Measurements from ENCODE around the gene BET1L. TPM values are rescaled to one million over a fixed set of nuclear protein-coding genes. Genes with fewer than 3 reads are reported as not detected.

BET1L gene
- total RNA-seq, 1 donor from 2014 or later, result 44.3 TPM

DNA sequence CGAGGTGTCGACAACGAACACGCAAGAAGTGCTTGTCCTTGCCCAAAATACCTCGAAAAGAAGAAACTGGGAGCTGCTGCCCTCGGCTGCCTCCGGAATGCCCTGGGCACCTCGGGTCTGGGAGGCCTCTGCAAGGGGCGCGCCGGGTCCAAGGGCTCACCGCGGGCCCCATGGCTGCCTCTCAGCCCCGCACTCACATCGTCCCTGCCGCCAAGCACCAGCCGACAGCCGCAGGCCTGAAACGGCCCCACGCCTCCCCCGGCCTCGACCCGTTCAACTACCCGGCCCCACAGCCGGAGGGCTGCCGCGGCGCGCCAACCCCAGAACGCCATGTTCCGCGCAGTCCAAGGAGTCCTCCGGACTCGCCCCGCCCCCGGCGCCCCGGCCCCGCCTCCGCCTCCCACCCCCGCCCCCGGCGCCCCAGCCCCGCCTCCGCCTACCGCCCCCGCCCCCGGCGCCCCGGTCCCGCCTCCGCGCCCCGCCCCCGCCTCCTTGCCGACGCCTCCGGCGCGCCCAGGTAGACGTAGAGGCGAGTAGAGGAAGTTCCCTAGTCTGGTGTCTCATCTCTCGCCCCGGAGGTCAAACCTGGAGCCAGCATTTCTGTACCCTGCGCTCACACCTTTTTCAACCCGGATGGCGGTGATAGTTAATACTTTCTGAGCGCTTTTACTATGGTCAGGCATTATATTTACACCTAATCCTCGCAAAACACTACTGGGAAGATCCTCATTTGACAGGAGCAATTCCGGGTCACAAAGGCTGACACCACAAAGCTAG lies 29.0 kb upstream of the BET1L start, which contains the start of gene SIRT3:
Gene SIRT3 (minus strand): TSS at position 346 of the 777 bp plus-strand sequence. CDS start 14 bp downstream, at position 332.
- H3K9me3 Mint-ChIP-seq, result no peaks in the 10 kb centered on the region
- H3K27ac Mint-ChIP-seq (ENCODE audit: unreplicated experiment), result peak within 1 kb of the TSS; percentile 99
- H3K36me3 Mint-ChIP-seq (ENCODE audit: low read depth), result no peaks in the 10 kb centered on the region
- peak; percentile 64 for DNase-seq (ENCODE audit: low read depth, low spot score)
- H3K27me3 Mint-ChIP-seq (ENCODE audit: low read depth), result no peaks in the 10 kb centered on the region
- H3K4me3 Mint-ChIP-seq, result peak within 1 kb of the TSS; percentile 95
- H3K4me1 Mint-ChIP-seq, result peaks cover 26% of the 10 kb centered on the region
- TF ChIP-seq, protein P1, sequence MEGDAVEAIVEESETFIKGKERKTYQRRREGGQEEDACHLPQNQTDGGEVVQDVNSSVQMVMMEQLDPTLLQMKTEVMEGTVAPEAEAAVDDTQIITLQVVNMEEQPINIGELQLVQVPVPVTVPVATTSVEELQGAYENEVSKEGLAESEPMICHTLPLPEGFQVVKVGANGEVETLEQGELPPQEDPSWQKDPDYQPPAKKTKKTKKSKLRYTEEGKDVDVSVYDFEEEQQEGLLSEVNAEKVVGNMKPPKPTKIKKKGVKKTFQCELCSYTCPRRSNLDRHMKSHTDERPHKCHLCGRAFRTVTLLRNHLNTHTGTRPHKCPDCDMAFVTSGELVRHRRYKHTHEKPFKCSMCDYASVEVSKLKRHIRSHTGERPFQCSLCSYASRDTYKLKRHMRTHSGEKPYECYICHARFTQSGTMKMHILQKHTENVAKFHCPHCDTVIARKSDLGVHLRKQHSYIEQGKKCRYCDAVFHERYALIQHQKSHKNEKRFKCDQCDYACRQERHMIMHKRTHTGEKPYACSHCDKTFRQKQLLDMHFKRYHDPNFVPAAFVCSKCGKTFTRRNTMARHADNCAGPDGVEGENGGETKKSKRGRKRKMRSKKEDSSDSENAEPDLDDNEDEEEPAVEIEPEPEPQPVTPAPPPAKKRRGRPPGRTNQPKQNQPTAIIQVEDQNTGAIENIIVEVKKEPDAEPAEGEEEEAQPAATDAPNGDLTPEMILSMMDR (conservative IDR thresholded peaks at IDR 0.05), result no peak

- H3K27me3 Mint-ChIP-seq (ENCODE audit: low read depth), result no peaks in the 10 kb centered on the region
- no peak for DNase-seq (ENCODE audit: low read depth, low spot score)
- H3K4me3 Mint-ChIP-seq, result peak overlapping the region; percentile 93
- peak overlapping the region; percentile 28 for H3K27ac Mint-ChIP-seq (ENCODE audit: unreplicated experiment)
- no peaks in the 10 kb centered on the region for H3K36me3 Mint-ChIP-seq (ENCODE audit: low read depth)
- TF ChIP-seq, protein P1 (conservative IDR thresholded peaks at IDR 0.05), result no peak
- no peaks in the 10 kb centered on the region for H3K9me3 Mint-ChIP-seq
- peaks cover 26% of the 10 kb centered on the region for H3K4me1 Mint-ChIP-seq
Measured at GRCh38 chr11:235609-235996, 28.4 kb upstream of the BET1L start.

DNA sequence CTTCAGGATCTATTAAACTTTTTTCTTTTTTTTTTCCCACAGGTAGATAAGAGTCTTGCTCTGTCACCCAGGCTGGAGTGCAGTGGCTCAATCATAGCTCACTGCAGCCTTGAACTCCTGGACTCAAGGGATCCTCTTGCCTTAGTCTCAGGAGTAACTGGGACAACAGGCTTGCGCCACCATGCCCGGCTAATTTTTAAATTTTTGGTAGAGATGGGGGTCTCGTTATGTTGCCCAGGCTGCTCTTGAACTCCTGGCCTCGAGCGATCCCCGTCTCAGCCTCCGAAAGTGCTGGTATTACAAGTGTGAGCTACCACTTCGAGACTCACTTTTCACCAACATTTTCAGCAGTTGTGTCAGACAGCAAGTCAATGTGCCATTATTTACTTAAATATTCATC lies 28.0 kb upstream of the BET1L start:
- H3K27ac Mint-ChIP-seq (ENCODE audit: unreplicated experiment), result peak overlapping the region; percentile 28
- peak overlapping the region; percentile 93 for H3K4me3 Mint-ChIP-seq
- H3K4me1 Mint-ChIP-seq, result peaks cover 26% of the 10 kb centered on the region
- no peaks in the 10 kb centered on the region for H3K36me3 Mint-ChIP-seq (ENCODE audit: low read depth)
- no peak for DNase-seq (ENCODE audit: low read depth, low spot score)
- no peaks in the 10 kb centered on the region for H3K9me3 Mint-ChIP-seq
- no peaks in the 10 kb centered on the region for H3K27me3 Mint-ChIP-seq (ENCODE audit: low read depth)
- TF ChIP-seq, protein P1 (conservative IDR thresholded peaks at IDR 0.05), result no peak

GRCh38 chr11:232783-233565 lies 25.8 kb upstream of the BET1L start:
- no peaks in the 10 kb centered on the region for H3K9me3 Mint-ChIP-seq
- no peaks in the 10 kb centered on the region for H3K27me3 Mint-ChIP-seq (ENCODE audit: low read depth)
- peak overlapping the region; percentile 82 for H3K4me3 Mint-ChIP-seq
- no peak overlapping the region for H3K27ac Mint-ChIP-seq (ENCODE audit: unreplicated experiment)
- DNase-seq (ENCODE audit: low read depth, low spot score), result no peak
- H3K4me1 Mint-ChIP-seq, result peaks cover 15% of the 10 kb centered on the region
- no peaks in the 10 kb centered on the region for H3K36me3 Mint-ChIP-seq (ENCODE audit: low read depth)
- TF ChIP-seq, protein P1 (conservative IDR thresholded peaks at IDR 0.05), result no peak

DNA sequence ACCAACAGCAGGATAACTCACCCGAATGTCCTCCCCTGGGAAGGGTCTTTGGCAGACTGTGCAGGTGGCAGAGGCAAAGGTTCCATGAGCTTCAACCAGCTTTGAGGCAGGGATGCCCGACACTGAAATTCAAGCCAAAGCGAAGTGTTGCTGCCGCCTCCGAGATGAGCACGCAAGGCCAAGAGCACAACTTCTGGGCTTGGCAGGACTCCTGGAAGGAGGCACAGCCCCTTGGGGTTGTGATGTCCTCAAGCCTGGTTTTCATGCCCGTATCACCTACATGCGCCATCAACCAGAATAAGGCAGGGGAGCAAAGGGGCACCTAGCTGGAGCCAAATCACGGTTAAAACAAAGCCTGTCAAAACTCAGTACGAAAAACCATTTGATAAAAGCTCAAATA lies 23.2 kb upstream of the BET1L start:
- Mint-ChIP-seq H3K9me3 (no peaks in the 10 kb centered on the region), H3K4me3 (no peak overlapping the region), H3K4me1 (peaks cover 4% of the 10 kb centered on the region), H3K36me3 (ENCODE audit: low read depth) (no peaks in the 10 kb centered on the region), H3K27me3 (ENCODE audit: low read depth) (no peaks in the 10 kb centered on the region), H3K27ac (ENCODE audit: unreplicated experiment) (peak overlapping the region; percentile 52)
- TF ChIP-seq, protein P1 (conservative IDR thresholded peaks at IDR 0.05), result no peak
- no peak for DNase-seq (ENCODE audit: low read depth, low spot score)

All from neural crest cell (in vitro differentiated cells).